Measurements from ENCODE around the gene ACOXL. TPM values are rescaled to one million over a fixed set of nuclear protein-coding genes. Genes with fewer than 3 reads are reported as not detected.

Gene ACOXL
- polyA plus RNA-seq, 3 donors = 0.35 TPM; not detected in 2

DNA sequence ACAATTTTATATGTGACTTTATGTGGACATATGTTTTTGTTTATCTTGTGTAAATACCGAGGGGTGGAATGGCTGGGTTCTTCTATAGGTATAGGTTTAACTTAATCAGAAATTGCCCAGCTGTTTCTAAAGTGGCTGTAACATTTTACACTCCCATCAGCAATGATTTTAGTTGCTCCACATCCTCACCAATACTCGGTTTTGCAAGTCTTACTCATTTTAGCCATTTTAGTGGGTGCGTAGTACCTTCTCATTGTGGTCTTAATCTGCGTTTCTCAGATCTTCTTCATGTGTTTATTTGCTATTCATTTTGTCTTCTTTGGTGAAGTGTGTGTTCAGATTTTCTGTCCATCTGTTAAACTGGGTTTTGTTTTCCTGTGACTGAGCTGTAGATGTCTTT, 292.9 kb downstream of the ACOXL start:
- no peak overlapping the region for H3K27ac ChIP-seq (ENCODE audit: low read depth in 1 of 2, low read length in 2 of 2)
- intact Hi-C loops (cut with micrococcal nuclease) = no loop called here
- peaks cover 66 to 72% of the 10 kb centered on the region in 2 donors for H3K4me1 ChIP-seq (ENCODE audit: control insufficient read depth in 1 of 2, insufficient read depth in 2 of 2, low read length in 2 of 2)
- Mint-ChIP-seq H3K9me3 (peaks cover 0 to 3% (median 2%) of the 10 kb centered on the region in 7 donors), H3K36me3 (peaks cover 0 to 3% of the 10 kb centered on the region in 2 donors), H3K27ac (peak overlapping the region in 1 of 7 donors; percentile 42), H3K4me3 (no peak overlapping the region), H3K27me3 (ENCODE audit: low read depth in 3 of 3) (peaks cover 0 to 2% (median 0%) of the 10 kb centered on the region in 3 donors), H3K4me1 (peaks cover 76% of the 10 kb centered on the region)
- no peak overlapping the region for H3K4me3 ChIP-seq (replicated peaks in 1 of 3; ENCODE audit: low read depth in 2 of 3, low read length in 3 of 3)
- H3K79me2 ChIP-seq (ENCODE audit: insufficient read depth, low read length) = no peaks in the 10 kb centered on the region
- TF ChIP-seq, protein P1, sequence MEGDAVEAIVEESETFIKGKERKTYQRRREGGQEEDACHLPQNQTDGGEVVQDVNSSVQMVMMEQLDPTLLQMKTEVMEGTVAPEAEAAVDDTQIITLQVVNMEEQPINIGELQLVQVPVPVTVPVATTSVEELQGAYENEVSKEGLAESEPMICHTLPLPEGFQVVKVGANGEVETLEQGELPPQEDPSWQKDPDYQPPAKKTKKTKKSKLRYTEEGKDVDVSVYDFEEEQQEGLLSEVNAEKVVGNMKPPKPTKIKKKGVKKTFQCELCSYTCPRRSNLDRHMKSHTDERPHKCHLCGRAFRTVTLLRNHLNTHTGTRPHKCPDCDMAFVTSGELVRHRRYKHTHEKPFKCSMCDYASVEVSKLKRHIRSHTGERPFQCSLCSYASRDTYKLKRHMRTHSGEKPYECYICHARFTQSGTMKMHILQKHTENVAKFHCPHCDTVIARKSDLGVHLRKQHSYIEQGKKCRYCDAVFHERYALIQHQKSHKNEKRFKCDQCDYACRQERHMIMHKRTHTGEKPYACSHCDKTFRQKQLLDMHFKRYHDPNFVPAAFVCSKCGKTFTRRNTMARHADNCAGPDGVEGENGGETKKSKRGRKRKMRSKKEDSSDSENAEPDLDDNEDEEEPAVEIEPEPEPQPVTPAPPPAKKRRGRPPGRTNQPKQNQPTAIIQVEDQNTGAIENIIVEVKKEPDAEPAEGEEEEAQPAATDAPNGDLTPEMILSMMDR (IDR thresholded peaks at IDR 0.05) = no peak
- H3K27me3 ChIP-seq (ENCODE audit: control insufficient read depth in 2 of 2, insufficient read depth in 2 of 2, low read length in 2 of 2) = no peaks in the 10 kb centered on the region
- no peaks in the 10 kb centered on the region for H3K36me3 ChIP-seq (replicated peaks in 1 of 2; ENCODE audit: control insufficient read depth in 1 of 2, insufficient read depth in 2 of 2, low read length in 2 of 2)
- DNase-seq = no peak
- 60% methylated on average over 2 of the region's 4 CpGs for WGBS (ENCODE audit: insufficient coverage)
- no peak overlapping the region for H2AFZ ChIP-seq (ENCODE audit: insufficient read depth, low read depth, low read length, poor library complexity, severe bottlenecking)
- no peak overlapping the region for H3K9ac ChIP-seq (ENCODE audit: insufficient read depth, low read length, poor library complexity, severe bottlenecking)
- no peak overlapping the region for H3K4me2 ChIP-seq (replicated peaks; ENCODE audit: extremely low read depth, low read length, poor library complexity, severe bottlenecking)
- no peaks in the 10 kb centered on the region for H4K20me1 ChIP-seq (ENCODE audit: insufficient read depth, low read length)
- no peaks in the 10 kb centered on the region for H3K9me3 ChIP-seq (replicated peaks in 1 of 2; ENCODE audit: control insufficient read depth in 1 of 2, insufficient read depth in 1 of 2, low read length in 2 of 2)

DNA sequence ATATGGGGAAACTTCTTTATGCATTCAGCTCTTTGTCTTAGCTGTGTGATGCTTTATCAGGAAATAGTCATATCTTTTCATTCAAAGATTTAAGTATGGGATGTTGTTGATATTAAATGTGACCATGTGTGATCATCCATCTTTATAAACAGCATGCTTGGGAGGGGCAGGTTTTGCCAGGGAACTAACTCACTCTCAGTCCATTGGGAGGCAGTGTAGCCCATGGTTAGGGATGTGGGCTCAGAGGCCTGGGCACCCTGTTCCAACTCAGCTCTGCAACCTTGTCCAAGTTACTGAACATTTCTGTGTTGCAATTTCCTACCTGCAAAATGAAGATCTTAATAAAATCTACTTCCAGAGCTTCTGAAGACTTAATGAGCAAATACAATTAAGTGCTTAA, 296.3 kb downstream of the ACOXL start:
- no peak for DNase-seq
- TF ChIP-seq, protein P1 (IDR thresholded peaks at IDR 0.05) = peak; percentile 13
- Histone ChIP-seq H3K27me3 (ENCODE audit: control insufficient read depth in 2 of 2, insufficient read depth in 2 of 2, low read length in 2 of 2) (no peaks in the 10 kb centered on the region), H3K36me3 (replicated peaks in 1 of 2; ENCODE audit: control insufficient read depth in 1 of 2, insufficient read depth in 2 of 2, low read length in 2 of 2) (no peaks in the 10 kb centered on the region), H3K4me2 (replicated peaks; ENCODE audit: extremely low read depth, low read length, poor library complexity, severe bottlenecking) (peak overlapping the region; percentile 34), H4K20me1 (ENCODE audit: insufficient read depth, low read length) (no peaks in the 10 kb centered on the region), H3K9ac (ENCODE audit: insufficient read depth, low read length, poor library complexity, severe bottlenecking) (no peak overlapping the region), H3K4me1 (ENCODE audit: control insufficient read depth in 1 of 2, insufficient read depth in 2 of 2, low read length in 2 of 2) (peaks cover 69 to 72% of the 10 kb centered on the region in 2 donors), H3K4me3 (replicated peaks in 1 of 3; ENCODE audit: low read depth in 2 of 3, low read length in 3 of 3) (no peak overlapping the region), H2AFZ (ENCODE audit: insufficient read depth, low read depth, low read length, poor library complexity, severe bottlenecking) (no peak overlapping the region), H3K27ac (ENCODE audit: low read depth in 1 of 2, low read length in 2 of 2) (peak overlapping the region; percentile 27 to 75), H3K79me2 (ENCODE audit: insufficient read depth, low read length) (no peaks in the 10 kb centered on the region), H3K9me3 (replicated peaks in 1 of 2; ENCODE audit: control insufficient read depth in 1 of 2, insufficient read depth in 1 of 2, low read length in 2 of 2) (no peaks in the 10 kb centered on the region)
- H3K9me3 Mint-ChIP-seq = peaks cover 0 to 3% (median 2%) of the 10 kb centered on the region in 7 donors
- intact Hi-C loops (cut with micrococcal nuclease) = no loop called here
- H3K4me3 Mint-ChIP-seq = no peak overlapping the region
- no peaks in the 10 kb centered on the region for H3K27me3 Mint-ChIP-seq (ENCODE audit: low read depth in 3 of 3)
- H3K36me3 Mint-ChIP-seq = peaks cover 0 to 3% of the 10 kb centered on the region in 2 donors
- H3K27ac Mint-ChIP-seq = peak overlapping the region; percentile 62 to 89 (median 79)
- peaks cover 76% of the 10 kb centered on the region for H3K4me1 Mint-ChIP-seq
